NCI-H1694 (cell line): ENCODE data around the gene KRTAP13-1.

Experiments
- DNase-seq: peaks from one replicate; lab custom pipeline; 2025; lab: John Stamatoyannopoulos, UW

Gene KRTAP13-1

GRCh38 chr21:30395731-30396130 is at the start of gene KRTAP13-1:
KRTAP13-1 (plus strand) TSS chr21:30396031; CDS start chr21:30396087, 56 bp downstream.
- no peak for DNase-seq

GRCh38 chr21:30348506-30348905 is 47.3 kb upstream of the KRTAP13-1 start, which contains the start of gene KRTAP23-1:
KRTAP23-1 (minus strand) TSS chr21:30348606; CDS start chr21:30348606, 0 bp downstream.
- no peak for DNase-seq

GRCh38 chr21:30349572-30349971 is 46.3 kb upstream of the KRTAP13-1 start:
- DNase-seq: no peak

- DNase-seq: no peak
Measured at GRCh38 chr21:30351534-30351933, 44.3 kb upstream of the KRTAP13-1 start.

- no peak for DNase-seq
Measured at GRCh38 chr21:30354308-30355005, 41.4 kb upstream of the KRTAP13-1 start.

- DNase-seq: no peak
Measured at GRCh38 chr21:30355906-30356305, 39.9 kb upstream of the KRTAP13-1 start.

GRCh38 chr21:30372139-30372770 is 23.6 kb upstream of the KRTAP13-1 start, which contains the start of gene KRTAP13-2:
KRTAP13-2 (minus strand) TSS chr21:30372271; CDS start chr21:30372213, 58 bp downstream.
- DNase-seq: no peak

- DNase-seq: no peak
Measured at GRCh38 chr21:30382201-30382600, 13.6 kb upstream of the KRTAP13-1 start.

- DNase-seq: no peak
Measured at GRCh38 chr21:30391492-30392025, 4.3 kb upstream of the KRTAP13-1 start.

GRCh38 chr21:30408782-30409494 is 13.1 kb downstream of the KRTAP13-1 start:
- DNase-seq: peak; percentile 65

GRCh38 chr21:30415993-30416392 is 20.2 kb downstream of the KRTAP13-1 start:
- no peak for DNase-seq

- no peak for DNase-seq
Measured at GRCh38 chr21:30425826-30426225, 30.0 kb downstream of the KRTAP13-1 start, which contains the start of gene KRTAP13-3. KRTAP13-3 (minus strand) TSS chr21:30425926; CDS start chr21:30425912, 14 bp downstream.

GRCh38 chr21:30426731-30427130 is 30.9 kb downstream of the KRTAP13-1 start:
- no peak for DNase-seq

GRCh38 chr21:30430170-30430655 is 34.4 kb downstream of the KRTAP13-1 start, which contains the start of gene KRTAP13-4:
KRTAP13-4 (plus strand) TSS chr21:30430220; CDS start chr21:30430276, 56 bp downstream.
- DNase-seq: no peak

- DNase-seq: peak; percentile 14
Measured at GRCh38 chr21:30434033-30434631, 38.3 kb downstream of the KRTAP13-1 start.

GRCh38 chr21:30437010-30437565 is 41.3 kb downstream of the KRTAP13-1 start:
- no peak for DNase-seq

- DNase-seq: no peak
Measured at GRCh38 chr21:30439975-30440374, 44.1 kb downstream of the KRTAP13-1 start, which contains the start of gene KRTAP15-1. KRTAP15-1 (plus strand) TSS chr21:30440275; CDS start chr21:30440328, 53 bp downstream.

GRCh38 chr21:30443226-30443625 is 47.4 kb downstream of the KRTAP13-1 start:
- DNase-seq: no peak

GRCh38 chr21:30444204-30444603 is 48.4 kb downstream of the KRTAP13-1 start:
- no peak for DNase-seq
